ENCODE results near the gene LRRC28.

LRRC28 gene

DNA sequence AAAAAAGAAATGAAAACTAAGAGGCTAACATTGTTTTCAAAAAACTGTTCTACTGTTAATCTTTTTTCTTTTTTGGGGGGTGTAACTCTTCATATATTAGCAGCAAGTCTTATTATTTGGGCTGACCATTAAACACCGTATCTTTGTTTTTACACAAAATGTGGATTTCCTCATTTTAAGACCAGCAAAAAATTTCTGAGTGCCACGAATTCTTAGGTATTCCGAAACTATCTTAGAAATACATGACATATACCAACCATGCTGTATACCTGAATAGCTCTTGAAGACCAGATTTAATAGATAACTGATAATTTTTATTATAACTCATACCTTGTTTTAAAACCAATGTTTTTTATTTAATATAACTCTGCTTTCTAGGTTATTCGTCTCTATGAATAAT, 1.3 kb upstream of the LRRC28 start:
- no peak for DNase-seq

DNA sequence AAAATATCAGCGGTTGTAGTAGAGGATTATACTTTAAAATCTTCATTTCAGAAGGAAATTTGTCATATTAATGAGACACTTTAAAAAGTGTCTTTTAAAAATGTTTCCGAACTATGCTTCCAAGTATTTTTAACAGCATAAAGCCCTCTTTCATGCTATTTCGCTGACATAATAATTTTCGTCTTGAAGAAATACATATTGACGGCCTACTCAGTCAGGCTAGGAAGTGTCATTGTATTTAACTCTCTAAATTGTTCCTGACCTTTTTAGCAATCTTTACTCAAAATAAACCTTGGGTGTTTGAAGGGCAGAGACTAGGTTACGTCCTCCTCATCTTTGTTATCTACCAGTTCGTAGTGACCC, 806 bp upstream of the LRRC28 start:
- DNase-seq: no peak

DNA sequence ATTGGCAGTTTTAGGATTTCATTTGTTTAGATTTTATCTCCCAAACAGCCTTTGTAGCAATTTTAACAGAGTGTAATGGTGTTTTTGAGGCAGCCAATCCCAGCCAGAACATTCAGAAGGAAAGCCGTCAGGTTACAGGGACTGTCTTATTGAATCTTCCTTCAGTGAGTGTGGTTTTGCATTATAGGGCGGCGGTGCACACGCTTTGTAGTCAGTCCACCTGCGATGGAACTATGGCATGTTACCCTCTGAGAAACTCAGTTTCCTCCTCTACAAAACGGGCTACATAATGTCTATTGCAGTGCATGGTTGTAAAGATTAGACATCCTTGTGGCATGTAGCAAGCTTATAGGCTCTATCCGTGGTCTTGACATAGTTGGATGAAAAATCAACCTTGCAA, 1.0 kb downstream of the LRRC28 start:
- no peak for DNase-seq

DNA sequence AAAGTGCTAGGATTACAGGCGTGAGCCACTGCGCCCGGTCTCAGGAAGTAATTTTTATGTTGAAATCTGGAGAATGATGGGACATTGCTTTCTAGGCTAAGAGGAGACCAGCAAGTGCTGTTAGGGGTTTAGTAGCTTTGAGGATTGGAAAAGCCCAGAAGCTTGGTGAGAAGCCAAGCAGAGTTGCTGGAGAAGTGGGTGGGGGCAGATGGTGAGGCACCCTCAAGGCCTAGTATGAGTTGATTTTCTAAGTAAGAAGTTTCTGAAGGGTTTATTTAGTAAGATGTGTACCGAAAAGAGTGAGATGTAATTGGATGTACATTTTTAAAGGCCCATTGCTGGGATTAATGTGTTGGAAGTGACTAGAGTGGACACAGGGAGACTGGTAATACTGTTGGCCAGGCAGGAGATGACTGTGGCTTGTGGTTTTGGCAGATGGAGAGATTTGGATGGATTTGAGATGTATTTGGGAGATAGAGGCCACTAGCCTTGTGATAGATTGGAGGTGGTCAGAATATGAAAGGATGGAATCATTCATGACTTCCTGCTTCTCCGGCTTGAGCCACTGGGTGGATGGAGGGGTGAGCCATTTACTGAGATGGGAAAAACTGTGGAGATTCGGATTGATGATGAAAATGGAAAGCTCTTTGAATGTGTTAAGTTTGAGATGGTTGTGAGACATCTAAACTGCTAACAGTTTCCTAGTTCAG, 2.3 kb downstream of the LRRC28 start:
- DNase-seq: no peak

DNA sequence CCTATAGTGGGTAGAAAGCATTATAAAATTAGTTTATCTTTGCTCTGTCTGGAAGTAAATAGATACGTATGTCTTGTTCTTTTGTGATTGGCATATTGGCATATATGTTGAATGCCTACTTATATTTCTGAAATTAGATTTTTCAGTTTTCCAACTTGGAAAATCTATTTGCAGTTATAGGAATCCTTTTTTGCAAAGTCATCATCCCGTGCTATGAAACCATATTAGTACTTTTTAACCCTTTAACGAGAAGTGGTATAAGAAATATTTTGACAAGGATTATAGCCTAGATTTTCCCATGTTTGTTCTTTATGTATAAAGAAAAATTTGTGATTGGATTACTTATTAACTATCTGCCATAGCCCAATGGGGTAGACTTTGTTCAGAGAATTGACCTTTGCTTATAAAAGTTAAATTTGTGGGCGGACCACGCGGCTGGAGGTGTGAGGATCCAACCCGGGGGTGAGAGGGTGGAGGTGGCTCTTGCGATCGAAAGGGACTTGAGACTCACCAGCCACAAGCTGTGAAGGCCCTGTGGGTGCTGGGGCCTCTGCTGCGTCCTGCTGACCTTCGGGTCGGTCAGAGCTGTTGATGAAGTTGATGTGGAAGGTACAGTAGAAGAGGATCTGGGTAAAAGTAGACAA, 5.9 kb downstream of the LRRC28 start:
- no peak for DNase-seq

DNA sequence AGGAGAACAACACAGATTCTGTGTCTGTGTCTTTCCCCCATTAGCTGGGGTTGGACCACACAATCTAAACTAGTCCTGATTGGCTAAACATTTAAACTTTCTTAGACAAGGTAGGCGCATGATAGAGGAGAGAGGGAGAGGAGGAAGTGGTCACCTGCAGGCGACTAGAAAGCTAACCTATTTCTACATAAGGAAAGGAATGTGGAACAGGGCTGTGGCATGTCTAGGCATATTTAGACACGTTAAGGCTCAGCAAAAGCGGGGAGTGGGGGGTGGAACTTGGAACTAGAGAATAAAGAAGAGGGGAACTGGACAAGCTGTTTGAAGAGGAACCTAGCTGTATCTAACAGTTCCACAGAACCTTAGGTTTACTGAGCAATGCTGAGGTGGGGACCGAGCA, 12.8 kb downstream of the LRRC28 start:
- DNase-seq: no peak

DNA sequence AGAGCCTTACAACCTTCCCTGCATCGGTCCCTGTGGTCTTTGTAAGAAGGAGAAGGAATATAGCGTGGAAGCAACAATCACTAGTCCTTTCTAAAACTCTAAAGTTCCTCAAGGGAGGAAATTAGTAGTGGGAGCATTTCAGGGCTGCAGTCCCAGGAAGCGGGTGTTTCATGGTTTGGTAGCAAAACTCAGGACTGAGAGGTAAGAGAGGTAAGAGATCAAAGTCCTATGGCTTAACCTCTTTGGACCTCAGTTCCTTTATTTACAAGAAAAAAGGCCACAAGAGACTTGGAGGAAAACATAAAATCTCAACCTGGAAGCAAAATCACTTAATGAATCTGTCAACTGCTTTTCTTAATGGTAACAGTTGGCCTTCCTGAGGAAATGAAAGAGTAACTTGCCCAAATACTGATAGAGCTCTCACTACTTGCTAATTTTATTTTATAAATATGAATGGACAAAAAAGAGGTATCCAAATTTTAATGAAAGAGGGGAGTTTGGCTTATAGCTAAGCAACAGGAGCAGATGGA, 14.3 kb downstream of the LRRC28 start:
- DNase-seq: no peak

DNA sequence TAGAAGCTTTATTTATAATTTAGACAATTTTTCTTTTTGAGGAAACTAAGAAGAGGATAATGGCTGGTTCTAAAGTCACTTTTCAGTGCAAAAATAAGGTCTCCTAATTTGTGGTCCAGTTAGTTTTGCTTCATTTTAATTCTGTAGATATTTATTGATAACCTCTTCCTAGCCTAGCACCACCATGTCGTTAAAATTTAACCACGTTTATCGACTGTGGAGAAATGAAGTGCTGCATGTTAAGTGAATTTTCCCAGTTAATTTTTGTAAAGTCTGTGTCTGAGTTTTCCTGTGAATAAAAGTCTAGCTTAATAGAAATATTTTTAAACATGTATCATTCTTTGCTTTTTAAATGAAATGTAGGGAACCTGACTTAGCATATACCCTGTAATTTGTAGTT, 16.7 kb downstream of the LRRC28 start:
- DNase-seq: no peak

DNA sequence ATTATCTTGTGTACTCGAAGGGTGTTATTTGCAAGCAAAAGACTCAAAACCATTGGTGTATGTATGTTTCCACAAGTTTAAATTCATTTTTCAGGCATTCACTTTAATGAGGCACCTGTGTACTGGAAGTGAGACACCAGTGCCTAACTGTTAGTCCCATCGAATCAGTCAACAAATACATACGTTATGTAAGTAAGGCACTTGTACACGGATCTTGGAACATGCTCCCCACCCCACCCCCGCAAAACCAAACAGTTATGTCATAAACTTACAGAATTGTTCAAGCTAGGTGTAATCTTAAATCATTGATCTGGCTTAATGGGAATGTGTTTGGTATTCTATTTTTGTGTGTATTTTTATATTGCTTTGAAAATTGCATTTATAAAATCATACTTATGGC, 17.1 kb downstream of the LRRC28 start:
- no peak for DNase-seq

DNA sequence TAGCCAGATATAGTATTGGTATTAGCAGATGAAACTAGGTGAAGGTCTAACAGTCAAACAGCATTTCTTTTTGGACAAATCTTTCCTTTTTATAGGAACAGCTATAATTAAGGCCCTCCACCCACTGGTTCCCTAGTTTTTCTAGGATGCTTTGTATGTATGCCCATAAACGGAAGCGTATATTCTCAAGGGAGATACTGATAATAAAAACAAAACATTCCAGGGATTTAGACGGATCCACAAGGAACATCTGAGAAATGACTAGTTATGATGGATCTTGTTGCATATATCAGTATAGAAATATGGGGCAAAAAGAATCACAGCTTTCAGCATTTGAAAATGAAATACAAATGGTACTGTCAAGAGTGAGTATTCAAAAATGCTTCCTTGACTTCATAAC, 22.5 kb downstream of the LRRC28 start:
- no peak for DNase-seq

DNA sequence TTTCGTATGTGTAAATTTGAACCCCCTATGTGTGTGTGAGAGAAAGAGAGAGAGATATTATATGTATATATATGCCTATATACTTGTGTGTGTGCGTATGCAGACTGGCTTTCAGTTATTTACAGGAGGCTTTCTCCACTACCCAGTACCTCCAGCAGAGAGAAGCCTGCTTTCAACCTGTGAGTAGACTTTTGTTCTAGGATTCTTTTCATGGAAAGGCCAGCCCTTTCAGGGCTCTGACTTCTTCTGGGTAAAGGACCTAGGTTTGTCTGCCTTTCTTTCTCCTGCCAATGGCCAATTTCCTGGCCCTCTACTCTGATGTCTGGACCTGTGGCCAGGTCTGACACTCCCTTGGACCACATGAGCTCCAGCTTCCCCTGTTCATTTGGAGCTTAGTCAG, 23.8 kb downstream of the LRRC28 start:
- no peak for DNase-seq

DNA sequence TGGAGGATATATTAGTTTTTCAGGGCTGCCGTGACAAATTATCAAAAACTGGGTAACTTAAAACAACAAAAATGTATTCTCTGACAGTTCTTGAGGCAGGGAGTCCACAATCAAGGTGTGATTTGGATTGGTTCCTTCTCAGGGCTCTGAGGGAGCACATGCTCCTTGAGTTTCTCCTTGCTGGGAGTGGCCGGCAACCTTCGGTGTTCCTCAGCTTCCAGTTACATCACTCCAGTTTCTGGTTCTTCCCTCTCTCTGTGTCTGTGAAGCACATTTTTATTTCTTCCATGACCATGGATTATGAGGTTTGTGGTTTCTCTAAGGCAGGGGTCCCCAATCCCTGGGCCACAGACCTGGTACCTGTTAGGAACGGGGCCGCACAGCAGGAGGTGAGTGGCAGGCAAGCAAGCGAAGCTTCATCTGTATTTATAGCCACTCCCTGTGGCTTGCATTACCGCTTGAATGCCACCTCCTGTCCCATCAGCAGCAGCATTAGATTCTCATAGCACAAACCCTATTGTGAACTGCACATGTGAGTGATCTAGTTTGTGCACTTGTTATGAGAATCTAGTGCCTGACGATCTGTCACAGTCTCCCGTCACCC, 24.3 kb downstream of the LRRC28 start:
- no peak for DNase-seq

DNA sequence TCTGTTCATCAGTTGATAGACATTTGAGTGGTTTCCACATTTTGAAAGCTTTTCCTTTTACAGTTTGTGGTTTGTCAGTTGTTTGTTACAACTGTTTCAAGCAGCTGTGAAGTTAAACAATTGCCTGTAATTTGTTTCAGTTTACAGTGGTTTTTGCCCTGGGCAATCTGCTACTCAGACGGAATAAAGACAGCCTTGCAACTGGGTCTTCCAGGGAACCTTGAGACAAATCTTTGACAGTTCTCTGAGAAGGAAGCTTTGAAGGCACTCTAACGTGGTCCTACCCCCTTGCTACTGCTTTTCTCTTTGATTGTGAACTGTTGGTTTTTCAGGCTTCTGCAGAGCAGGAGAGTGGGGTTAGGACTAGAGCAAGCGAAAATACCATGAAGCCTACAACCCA, 28.0 kb downstream of the LRRC28 start:
- DNase-seq: no peak

DNA sequence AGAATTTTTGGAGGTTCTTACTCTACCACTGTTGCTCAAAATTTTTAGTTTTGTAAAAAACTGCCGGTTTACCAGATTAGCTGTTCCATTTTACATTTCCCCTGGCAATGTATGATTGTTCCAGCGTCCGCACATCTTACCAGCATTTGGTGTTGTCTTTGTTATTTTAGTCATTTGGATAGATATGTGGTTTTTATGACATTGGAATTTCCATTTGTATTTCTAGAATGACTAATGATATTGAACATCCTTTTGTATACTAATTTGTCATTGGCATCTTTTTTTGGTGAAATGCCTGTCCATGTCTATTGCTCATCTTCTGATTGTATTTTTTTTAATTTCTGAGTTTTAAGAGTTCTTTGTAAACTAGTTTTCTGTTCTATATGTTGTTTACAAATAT, 28.5 kb downstream of the LRRC28 start:
- DNase-seq: no peak

DNA sequence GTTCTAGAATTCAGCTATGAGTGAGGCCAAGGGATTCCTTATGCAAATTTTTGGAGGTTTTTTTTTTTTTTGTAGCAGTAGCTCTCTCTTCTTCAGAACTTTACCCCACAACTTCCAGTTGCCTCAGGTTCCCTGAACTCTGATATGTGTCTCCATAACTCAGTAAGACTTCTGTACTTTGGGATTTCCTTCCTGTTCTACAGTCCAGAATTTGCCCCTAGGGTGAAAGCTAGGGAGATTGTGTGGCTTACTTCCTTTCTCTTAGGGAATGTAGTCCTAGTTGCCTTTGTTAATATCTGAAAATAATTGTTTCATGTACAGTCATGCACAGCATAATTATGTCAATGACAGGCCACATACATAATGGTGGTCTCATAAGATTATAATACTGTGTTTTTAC, 30.8 kb downstream of the LRRC28 start:
- no peak for DNase-seq

DNA sequence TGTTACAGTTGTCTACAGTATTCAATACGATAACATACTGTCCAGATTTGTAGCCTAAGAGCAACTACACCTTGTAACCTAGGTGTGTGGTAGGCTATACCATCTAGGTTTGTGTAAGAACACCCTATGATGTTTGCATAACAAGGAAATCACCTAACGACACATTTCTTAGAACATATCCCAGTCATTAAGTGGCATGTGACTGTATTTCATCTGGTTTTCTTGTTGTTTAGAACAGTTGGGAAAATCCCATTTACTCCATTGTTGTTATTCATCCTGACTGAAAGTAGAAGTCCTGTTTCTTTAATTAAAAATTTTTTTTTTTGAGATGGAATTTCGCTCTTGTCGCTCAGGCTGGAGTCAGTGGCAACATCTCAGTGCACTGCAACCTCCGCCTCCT, 31.3 kb downstream of the LRRC28 start:
- no peak for DNase-seq

DNA sequence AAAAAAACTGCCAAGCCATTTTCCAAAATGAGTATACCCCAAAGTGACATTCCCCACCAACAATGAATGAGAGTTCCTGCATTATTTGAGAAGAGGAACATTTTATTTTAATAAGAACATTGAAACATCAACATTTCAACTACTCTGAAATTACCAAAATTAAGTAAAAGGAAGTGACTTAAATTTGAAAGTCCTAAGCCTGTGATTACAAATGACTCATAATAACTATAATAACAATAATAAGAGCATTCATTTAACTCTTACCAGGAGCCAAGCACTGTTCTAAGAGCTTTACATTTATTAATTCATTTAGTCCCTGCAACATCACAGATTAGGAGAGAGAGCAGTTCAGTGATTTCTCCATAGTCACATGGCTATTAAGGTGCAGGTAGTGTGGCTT, 32.4 kb downstream of the LRRC28 start:
- no peak for DNase-seq

DNA sequence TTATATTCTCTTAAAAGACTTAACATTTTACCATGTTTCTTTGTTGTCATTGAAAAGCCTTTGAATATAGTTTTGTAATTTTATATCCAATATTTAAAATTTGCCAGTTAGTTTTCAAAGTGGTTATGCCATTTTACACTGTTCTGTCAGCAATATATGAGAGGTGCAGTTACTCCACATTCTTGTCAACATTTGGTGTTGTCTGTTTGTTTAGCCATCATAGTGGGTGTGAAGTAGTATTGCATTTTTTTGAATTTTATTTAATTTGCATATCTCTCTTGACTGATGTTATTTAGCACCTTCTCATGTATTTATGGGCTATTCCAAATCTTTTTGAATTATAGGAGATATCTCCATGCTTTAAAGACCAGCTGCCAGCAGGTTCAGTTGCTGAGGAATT, 40.4 kb downstream of the LRRC28 start:
- no peak for DNase-seq

DNA sequence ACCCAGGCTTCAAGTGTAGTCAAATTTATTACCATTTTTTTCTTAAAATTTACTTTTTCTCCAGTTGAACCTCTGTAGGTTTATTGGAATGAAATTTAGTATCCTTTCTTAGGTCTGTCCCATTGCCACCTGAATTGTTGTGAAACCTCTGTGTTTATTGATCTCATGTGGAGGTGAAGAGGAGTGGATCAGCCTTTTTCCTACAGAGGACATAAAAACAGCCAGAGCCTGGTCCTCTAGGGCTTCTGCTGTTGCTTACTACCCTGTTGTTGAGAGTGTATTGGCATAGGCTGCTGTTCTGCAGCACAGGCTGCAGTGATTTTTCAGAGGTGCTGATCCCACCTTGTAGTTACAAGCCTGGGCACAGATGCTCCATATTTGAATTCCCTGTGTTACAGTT, 44.6 kb downstream of the LRRC28 start:
- DNase-seq: no peak

DNA sequence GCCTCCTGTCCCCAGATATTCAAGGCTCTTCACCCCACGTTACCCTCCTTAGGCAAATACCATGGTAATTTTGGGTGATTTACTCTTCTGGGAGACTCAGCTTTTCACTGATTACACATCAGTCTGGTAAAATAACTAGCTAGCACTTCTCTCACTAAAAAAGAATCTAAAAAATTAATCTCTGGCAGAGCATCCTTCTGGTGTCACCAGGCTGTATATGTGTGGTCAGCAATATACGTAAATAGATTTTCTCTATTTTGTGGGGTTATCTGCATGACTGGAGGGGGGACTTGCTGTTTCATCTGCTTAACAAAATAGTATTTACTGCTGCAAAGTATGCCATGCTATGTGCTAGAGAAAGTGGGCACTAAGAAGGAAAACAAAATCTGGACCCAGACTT, 45.1 kb downstream of the LRRC28 start:
- no peak for DNase-seq

DNA sequence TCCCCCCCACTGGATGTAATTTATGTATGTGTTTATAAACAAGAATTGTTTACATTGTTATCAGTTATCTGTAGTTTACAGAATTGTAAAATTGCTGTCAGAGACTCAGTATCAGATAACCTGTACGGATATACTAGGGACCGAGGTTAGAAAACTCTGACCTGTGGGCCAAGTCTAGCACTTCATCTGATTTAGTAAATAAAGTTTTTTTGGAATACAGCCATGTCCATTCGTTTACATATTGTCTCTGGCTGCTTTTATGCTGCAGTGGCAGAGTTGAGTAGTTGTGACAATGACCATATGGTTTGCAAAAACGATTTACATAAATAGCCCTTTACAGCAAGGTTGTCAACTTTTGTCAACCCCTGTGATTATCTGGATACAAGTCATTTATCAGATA, 52.6 kb downstream of the LRRC28 start:
- DNase-seq: no peak

DNA sequence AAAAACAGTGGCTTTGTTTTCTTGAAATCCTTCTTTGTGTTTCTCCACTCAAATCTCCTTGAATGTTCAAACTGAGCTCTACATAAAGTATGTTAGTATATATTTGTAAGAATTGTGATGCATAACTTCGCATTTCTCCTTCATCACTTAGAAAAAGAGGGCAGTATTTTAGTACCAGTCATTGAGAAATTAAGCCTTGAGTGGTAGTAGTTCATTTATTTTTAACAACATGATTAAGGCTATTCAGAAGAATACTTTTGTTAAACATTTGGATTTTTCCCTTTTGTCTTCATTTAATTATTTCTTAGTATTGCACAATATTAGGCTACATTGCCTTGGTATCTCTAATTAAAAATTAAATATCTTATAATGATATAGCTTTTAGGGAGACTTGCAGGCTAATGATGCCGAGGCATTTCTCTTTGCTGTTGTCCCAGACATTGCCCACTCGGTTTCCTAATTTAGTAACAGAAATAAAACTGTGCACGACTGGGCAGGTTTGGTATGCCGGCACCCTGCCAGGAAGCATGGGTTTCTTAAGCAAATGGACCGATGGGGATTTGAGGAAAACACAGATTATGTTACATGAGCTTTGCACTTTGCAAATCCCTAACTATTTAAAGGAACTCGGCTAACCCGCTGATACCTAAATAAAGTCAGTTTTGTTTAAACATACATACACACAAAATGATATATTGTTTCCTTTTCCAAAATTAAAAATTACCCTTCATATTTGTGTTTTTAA, 54.7 kb downstream of the LRRC28 start:
- DNase-seq: no peak

DNA sequence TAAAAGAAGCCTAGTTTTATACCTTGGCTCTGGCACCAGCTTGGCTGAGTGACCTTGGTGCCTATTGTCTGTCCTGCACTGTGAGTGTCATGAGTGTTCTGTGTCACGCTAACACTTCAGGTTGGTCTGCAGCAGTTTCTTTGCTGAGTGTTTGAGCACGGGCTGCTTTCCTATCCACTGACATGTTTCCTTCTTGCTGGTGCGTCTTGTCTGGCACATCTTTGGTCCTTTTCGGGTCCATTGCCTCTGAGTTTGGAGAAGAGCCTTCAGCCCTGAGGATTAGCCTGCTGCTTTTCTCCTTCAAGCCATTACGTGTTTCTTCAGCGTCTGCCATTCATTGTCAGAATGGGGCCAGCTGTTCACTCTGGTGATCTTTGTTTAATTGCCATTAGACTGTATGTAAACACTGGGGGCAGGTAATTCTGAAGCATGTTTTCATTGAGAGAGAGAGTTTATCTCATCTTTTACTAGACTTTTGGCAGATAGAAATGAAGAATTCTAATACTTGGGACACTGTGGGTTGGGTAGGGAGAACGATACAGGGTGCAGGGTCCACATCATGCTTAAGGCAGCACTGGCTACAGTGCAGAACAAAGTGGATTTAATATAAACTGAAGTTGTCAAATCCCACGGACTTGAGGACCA, 55.5 kb downstream of the LRRC28 start:
- no peak for DNase-seq
